HG02840 (cell line): ENCODE results near the gene OCRL.
A peak's percentile ranks its signal among the peaks of the same experiment; 100 is the strongest.

Experiments used
- ATAC-seq: cut with Tn5 transposase; IDR thresholded peaks from one replicate; pipeline ENCODE4 v1.9.1; 2021; ENCODE audit warnings: mild to moderate bottlenecking, moderate library complexity, moderate number of reproducible peaks; ENCODE audit not compliant: unreplicated experiment, low FRiP score

OCRL gene

GRCh38 chrX:129540068-129540653 is at the start of gene OCRL:
Gene OCRL (plus strand): TSS chrX:129540259. CDS start chrX:129540440, 181 bp downstream.
- peak; percentile 92 for ATAC-seq

- no peak for ATAC-seq
Observed at GRCh38 chrX:129490330-129490729, 49.7 kb upstream of the OCRL start.

DNA sequence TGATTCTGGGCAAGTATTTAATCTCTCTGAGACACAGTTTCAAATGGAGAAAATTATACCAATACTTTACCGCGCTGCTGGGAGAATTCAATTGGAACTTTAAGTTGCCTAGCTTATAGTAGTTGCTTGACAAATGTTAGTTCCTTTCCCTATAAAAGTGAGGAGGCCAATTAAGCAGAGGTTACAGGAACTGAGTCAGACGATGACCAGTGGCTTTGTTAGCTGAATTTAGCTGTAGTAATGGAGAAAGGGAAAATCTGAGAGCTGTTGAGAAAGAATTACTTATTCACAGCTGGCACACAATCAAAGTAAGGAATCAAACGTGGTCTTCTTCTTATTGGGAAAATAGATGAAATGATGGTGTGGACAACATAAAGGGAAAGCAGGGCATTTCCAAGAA is 46.4 kb upstream of the OCRL start:
- ATAC-seq: no peak

- no peak for ATAC-seq
Observed at GRCh38 chrX:129494887-129495286, 45.2 kb upstream of the OCRL start.

GRCh38 chrX:129495900-129496299 is 44.2 kb upstream of the OCRL start:
- ATAC-seq: no peak

GRCh38 chrX:129496625-129497024 is 43.4 kb upstream of the OCRL start:
- no peak for ATAC-seq

DNA sequence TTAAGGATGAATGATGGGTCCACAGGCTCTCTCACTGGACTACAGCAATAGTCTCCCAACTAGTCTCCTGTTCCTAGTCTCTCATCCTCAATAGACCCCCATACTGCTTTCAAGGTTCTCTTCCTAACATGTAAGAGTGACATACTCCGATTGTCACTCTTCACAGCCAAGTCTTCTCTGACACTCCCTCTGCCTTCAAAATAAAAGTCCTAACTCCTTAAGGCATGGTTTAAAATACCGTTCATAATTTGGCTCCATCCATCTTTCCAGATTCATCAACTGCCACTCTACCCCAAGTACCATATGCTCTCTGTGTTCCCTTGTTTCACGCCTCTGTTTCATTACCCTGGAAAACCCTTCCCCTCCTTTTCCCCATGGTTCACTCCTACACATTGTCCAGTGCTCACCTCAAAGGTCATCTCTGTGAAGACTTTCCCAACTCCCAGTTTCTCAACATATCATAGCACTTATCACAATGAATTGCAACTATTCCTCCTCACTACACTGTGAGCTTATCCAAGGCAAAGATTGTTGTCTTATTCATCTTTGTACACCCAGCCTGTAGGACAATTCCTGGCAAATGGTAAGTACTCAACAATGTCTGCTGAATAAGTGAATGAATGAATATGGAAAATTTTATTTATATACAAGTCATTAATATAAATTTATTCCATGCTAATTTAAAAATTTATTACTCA is 42.8 kb upstream of the OCRL start:
- ATAC-seq: no peak

- no peak for ATAC-seq
Observed at GRCh38 chrX:129510331-129510730, 29.7 kb upstream of the OCRL start.

GRCh38 chrX:129511689-129512088 is 28.4 kb upstream of the OCRL start:
- no peak for ATAC-seq

- no peak for ATAC-seq
Observed at GRCh38 chrX:129512409-129512808, 27.6 kb upstream of the OCRL start.

DNA sequence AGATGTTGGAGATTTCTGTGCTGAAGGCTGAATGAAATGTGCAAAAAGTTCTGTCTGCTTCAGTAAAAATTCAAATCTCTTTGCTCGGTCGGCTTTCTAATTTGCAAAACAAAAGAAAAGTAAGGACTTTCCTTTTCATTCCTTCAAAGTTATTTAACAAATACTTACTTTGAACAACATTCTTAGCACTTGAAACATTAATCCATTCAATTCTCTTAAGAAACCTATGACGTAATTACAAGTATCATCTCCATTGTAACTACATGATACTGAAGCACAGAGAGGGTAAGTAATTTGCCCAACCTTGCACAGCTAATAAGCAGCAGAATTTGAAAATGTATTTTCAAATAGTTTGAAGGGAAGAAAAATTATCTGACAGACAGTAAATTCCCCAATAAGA is 23.7 kb upstream of the OCRL start:
- ATAC-seq: no peak

- no peak for ATAC-seq
Observed at GRCh38 chrX:129520151-129520550, 19.9 kb upstream of the OCRL start.

- ATAC-seq: no peak
Observed at GRCh38 chrX:129522184-129523078, 17.6 kb upstream of the OCRL start.

- ATAC-seq: no peak
Observed at GRCh38 chrX:129523079-129523911, 16.8 kb upstream of the OCRL start, which contains the start of gene SMARCA1. Gene SMARCA1 (minus strand): TSS chrX:129523490. CDS start chrX:129523370, 120 bp downstream.

GRCh38 chrX:129524250-129524850 is 15.7 kb upstream of the OCRL start:
- ATAC-seq: no peak

DNA sequence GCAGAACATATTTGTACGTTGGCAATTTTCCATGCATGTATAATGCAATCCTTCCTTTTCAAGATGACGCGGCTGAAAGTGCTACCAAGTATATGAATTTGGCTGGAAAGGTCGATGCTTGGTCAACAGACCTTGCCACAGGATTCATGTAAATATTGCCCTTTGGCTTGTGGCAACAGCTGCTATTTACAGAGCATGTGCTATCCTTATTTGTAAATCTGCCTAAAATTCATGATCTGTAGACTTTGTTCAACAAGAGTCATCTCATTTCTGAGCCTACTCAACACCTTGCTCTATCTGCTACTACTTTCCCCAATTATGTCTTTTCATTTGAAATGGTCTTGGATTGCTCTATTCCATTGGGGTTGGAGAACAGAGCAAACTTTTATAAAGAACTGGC is 14.9 kb upstream of the OCRL start:
- ATAC-seq: no peak

DNA sequence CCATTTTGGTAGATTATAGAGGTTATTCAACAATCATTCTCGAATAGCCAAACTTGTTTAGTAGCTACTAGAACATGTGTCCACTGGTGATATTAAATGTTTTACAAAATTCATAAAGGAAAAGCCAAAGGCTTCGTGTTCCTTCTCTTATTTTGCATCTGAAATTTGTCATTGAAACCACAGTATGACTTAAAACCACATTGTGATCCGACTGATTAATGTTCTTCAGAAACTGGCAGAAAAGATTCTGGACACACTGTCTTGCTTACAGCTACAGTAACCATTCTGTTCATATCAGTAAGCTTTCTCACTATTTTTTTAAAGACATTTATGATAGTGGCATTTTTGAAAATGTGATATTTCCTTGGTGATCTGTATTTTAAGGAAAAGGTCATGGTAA is 14.2 kb upstream of the OCRL start:
- no peak for ATAC-seq

GRCh38 chrX:129529685-129530281 is 10.3 kb upstream of the OCRL start:
- ATAC-seq: no peak

GRCh38 chrX:129530410-129530809 is 9.6 kb upstream of the OCRL start:
- no peak for ATAC-seq

- no peak for ATAC-seq
Observed at GRCh38 chrX:129531132-129531531, 8.9 kb upstream of the OCRL start.
